IPS-15b (cell line): ENCODE results near the gene HOXD10.

Experiments used
- H3K27me3 ChIP-seq: one replicate; pipeline ENCODE4 v1.6.1; 2013; ENCODE audit warnings: low read length; ENCODE audit not compliant: control insufficient read depth, insufficient read depth
- H3K36me3 ChIP-seq: one replicate; pipeline ENCODE4 v1.6.1; 2013; ENCODE audit warnings: low read length; ENCODE audit not compliant: control insufficient read depth, insufficient read depth
- H3K4me1 ChIP-seq: one replicate; pipeline ENCODE4 v1.6.1; 2013; ENCODE audit warnings: mild to moderate bottlenecking, low read length; ENCODE audit not compliant: control insufficient read depth, insufficient read depth
- H3K4me3 ChIP-seq: one replicate; pipeline ENCODE4 v1.5.1; 2013; ENCODE audit warnings: low read depth, low read length
- H3K9ac ChIP-seq: one replicate; pipeline ENCODE4 v1.6.1; 2013; ENCODE audit warnings: low read depth, mild to moderate bottlenecking, low read length
- H3K9me3 ChIP-seq: one replicate; pipeline ENCODE4 v1.6.1; 2013; ENCODE audit warnings: mild to moderate bottlenecking, low read length; ENCODE audit not compliant: control insufficient read depth, insufficient read depth

Gene HOXD10

DNA sequence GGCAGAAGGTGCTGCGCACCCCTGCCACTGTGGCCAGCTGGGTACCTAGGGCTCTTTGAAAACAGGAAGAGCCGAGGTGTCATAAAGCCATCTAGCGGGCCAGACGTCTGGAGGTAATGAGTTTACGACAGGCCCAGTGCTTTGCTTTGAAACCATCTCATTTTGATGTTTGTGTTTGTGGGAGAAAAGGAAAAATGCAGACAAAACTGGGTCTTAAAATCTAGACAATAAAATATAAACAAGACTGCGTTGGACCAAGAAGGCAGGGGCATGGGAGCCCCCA, 9.1 kb downstream of the HOXD10 start:
- no peak overlapping the region for H3K9ac ChIP-seq

DNA sequence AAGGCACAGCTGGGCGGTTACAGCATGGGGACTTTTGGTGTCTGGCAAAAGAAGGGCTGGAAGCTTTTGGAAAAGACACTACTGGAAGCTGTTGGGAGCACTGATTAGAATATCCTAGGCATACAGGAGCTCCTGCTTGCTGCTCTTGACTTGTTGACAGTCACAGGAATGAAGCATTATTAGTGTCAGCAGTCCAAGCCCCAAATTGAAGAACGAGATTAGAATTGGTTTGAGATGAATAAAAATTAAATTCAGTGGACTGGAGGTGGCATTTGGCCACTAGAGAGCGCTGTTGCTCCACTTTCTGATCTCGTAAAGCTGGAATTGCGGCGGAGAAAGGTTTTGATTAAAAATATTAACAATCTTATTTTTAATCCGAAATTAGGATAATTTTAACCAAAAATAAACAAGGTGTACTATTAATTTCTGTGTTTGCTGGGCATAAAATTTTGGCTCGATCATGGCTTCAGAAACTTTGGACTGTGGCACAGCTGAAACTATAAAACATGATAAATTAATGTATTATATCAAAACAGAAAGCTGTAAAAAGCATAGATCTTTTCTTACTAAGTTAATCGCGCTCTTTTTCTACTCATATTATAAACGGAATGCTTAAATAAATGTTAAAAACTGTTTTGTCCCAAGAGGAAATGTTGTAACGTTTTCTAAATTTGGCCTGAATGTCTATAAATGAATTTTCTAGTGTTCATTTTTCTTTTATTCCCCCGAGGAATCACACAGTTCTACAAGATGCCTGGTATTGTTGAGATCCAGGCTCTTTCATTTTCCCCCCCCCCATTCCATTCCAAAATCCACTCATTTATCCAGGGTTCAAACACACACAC, 10.6 kb downstream of the HOXD10 start:
- Histone ChIP-seq H3K9me3 (no peaks in the 10 kb centered on the region), H3K27me3 (peaks cover 92% of the 10 kb centered on the region), H3K4me1 (peaks cover 2% of the 10 kb centered on the region), H3K9ac (no peak overlapping the region), H3K36me3 (no peaks in the 10 kb centered on the region), H3K4me3 (no peak overlapping the region)

More for the DNA sequence above, 9.1 kb downstream of the HOXD10 start:
- no peaks in the 10 kb centered on the region for H3K9me3 ChIP-seq
- no peak overlapping the region for H3K4me3 ChIP-seq
- H3K36me3 ChIP-seq, result no peaks in the 10 kb centered on the region
- H3K4me1 ChIP-seq, result peaks cover 2% of the 10 kb centered on the region
- peaks cover 92% of the 10 kb centered on the region for H3K27me3 ChIP-seq

DNA sequence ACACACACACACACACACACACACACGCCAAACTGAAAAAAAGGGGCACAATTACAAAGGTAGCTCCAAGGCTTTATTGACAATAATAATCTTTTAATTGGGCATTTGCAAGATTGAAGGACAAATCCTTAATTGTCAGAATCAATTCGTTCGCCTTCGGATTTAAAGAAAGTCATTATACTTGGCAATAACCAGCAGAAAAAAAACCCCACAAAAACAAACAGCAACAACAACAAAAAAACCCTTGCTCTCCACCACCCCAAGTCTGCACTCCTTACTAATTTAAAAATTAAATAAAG, 11.1 kb downstream of the HOXD10 start:
- Histone ChIP-seq H3K9me3 (no peaks in the 10 kb centered on the region), H3K4me3 (peak overlapping the region; percentile 37), H3K4me1 (peaks cover 2% of the 10 kb centered on the region), H3K36me3 (no peaks in the 10 kb centered on the region), H3K27me3 (peaks cover 92% of the 10 kb centered on the region), H3K9ac (no peak overlapping the region)

DNA sequence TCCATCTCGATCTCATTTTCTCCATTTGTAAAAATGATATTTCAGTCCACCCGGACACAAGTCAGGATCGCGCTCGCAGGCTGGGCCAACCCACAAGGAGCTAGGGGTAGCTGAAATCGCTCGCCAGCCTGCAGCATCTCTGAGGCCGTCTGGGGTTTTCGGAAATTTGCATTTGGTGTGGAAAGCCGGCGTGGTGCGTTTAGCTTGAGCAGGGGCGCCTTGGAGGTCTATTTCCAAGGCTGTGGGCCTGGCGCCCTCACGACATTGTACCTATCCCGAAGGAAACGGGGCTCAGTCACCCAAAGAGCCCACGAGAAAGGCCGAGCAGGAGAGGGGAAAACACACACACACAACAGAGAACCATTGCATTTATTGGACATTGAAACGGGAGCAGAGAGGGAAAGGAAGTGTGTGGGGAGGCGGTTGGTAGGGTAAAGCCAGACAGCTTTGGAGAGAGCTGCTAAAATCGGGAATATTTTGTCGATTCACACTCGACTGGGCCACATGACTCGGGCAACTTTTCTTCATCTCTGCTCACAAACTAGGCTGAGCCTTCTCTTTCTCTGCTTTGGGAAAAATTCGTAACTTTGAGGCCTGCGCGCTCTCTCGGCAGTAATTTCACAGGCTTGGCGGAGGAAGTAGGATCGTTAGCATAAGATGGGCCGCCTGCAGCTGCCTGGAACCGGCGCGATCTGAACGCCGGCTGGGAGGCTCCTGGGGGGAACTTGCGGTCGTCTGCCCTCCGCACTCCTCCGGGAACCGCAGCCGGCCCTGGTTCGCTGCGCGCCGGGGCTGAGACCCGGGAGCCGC, 11.8 kb downstream of the HOXD10 start:
- Histone ChIP-seq H3K4me1 (peaks cover 2% of the 10 kb centered on the region), H3K27me3 (peaks cover 94% of the 10 kb centered on the region), H3K4me3 (peak overlapping the region; percentile 37), H3K9ac (no peak overlapping the region), H3K9me3 (no peaks in the 10 kb centered on the region), H3K36me3 (no peaks in the 10 kb centered on the region)

DNA sequence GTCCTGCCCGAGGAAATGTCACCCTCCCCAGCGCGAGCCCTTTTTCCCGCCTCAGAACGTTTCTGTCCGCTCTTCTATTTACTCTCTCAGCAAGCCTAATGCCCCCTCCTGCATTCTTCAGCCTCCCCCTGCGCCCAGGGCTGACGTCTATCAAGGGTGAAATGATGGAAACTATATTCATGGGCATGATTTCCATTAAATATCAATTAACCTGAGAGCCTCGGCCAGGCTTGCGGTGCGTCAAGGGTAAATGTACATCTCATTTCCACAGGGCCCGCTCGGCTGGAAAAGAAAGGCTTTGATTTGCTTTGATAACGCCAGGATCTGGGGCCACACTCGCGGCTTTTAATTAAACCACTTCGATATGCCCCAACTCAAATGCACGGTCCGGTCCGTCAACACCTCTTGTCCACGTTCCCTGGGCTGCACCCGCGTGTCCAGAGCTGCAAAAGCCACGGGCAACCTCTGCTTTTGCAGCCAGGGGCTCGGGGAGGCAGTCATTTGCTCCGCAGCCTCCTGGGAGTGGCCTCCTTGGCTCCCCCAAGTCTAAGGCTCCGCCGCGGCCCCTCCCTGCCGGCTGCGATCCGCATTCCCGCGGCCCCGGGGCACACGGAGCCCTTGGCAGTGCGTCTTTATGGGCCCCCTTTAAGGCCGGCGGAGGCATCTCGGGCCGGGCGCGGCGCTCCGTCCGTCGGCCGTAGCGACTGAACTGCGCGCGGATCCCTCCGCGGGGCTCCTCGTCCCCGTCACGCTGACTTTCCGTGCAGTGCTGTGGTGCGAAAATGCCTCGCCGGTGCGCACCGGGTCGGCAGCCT, 12.6 kb downstream of the HOXD10 start, which contains the start of gene HOXD8:
HOXD8 (plus strand) TSS at position 724 of the 815 bp plus-strand sequence. CDS start 662 bp downstream, outside the sequence.
- H3K36me3 ChIP-seq, result no peaks in the 10 kb centered on the region
- H3K4me1 ChIP-seq, result peaks cover 2% of the 10 kb centered on the region
- no peaks in the 10 kb centered on the region for H3K9me3 ChIP-seq
- H3K27me3 ChIP-seq, result peaks cover 94% of the 10 kb centered on the region
- peak within 1 kb of the TSS; percentile 37 for H3K4me3 ChIP-seq
- H3K9ac ChIP-seq, result no peak within 1 kb of the TSS

DNA sequence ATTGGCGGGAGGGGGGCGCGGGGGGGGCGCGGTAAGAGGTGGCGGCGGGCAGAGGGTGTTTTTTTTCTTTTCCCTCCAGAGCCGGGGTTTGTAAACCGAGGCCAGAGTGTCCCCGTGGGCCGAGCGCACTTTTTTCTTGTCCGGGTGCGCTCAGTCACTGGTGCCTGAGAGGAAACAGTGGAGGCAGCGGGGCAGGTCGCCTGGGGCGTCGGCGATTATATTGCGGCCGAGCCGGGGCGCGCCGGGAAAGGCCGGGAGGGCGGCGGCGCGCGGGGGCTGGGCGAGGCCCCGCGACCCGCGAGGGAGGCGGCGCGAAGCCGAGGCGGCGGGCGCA, 13.2 kb downstream of the HOXD10 start:
- H3K27me3 ChIP-seq, result peaks cover 94% of the 10 kb centered on the region
- H3K36me3 ChIP-seq, result no peaks in the 10 kb centered on the region
- H3K4me1 ChIP-seq, result peaks cover 2% of the 10 kb centered on the region
- no peaks in the 10 kb centered on the region for H3K9me3 ChIP-seq
- H3K4me3 ChIP-seq, result no peak overlapping the region
- H3K9ac ChIP-seq, result no peak overlapping the region

DNA sequence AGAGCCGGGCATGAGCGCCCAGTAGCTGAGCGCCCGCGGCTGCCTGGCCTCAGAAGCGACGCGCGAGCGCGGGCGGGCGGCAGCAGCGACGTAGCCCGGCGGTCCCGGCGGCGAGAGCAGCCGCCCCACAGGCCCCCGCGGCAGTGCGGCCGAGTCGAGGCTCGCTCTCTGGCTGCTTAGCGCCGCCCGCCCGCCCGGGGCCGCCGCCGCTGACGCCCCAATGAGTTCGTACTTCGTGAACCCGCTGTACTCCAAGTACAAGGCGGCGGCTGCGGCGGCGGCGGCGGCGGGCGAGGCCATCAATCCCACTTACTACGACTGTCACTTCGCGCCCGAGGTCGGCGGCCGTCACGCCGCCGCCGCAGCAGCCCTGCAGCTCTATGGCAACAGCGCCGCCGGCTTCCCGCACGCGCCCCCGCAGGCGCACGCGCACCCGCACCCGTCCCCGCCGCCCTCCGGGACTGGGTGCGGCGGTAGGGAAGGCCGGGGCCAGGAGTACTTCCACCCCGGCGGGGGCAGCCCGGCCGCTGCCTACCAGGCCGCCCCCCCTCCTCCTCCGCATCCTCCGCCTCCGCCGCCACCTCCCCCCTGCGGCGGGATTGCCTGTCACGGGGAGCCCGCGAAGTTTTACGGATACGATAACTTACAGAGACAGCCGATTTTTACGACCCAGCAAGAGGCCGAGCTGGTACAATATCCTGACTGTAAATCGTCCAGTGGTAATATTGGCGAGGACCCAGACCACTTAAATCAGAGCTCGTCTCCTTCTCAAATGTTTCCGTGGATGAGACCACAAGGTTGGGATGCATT, 13.8 kb downstream of the HOXD10 start:
- Histone ChIP-seq H3K27me3 (peaks cover 94% of the 10 kb centered on the region), H3K9ac (no peak overlapping the region), H3K36me3 (no peaks in the 10 kb centered on the region), H3K9me3 (no peaks in the 10 kb centered on the region), H3K4me3 (peak overlapping the region; percentile 13), H3K4me1 (peaks cover 2% of the 10 kb centered on the region)

DNA sequence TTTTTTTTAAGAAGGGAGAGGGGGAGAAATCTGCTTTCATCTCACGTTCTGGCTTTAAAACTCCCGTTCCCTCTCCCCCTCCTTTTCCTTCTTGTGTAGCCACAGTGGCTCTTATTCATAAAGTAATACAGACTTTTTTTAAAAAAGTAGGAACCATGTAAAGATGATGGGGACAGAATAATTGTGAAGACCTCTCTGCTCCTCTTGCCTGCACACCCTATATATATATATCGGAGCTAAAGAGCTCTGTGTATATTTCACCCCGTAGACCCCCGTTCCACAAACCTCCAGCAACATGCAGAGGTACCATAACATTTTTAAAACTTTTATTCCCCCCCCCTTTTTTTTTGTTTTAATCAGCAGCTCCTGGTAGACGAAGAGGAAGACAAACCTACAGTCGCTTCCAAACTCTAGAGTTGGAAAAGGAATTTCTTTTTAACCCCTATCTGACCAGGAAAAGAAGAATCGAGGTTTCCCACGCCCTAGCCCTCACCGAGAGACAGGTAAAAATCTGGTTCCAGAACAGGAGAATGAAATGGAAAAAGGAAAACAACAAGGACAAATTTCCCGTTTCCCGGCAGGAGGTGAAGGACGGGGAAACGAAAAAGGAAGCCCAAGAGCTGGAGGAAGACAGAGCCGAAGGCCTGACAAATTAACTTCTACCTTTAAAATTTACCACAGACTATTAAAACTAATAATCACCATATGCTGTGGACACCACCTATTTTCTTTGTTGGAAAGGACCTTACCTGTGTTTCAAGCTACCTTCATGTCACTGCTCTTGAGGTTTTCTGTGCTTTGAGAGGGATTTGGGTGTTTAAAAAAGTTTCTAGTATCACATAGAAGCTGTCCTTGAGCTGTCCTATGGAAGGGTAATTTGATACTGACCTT, 14.6 kb downstream of the HOXD10 start:
- no peak overlapping the region for H3K4me3 ChIP-seq
- no peaks in the 10 kb centered on the region for H3K36me3 ChIP-seq
- no peak overlapping the region for H3K9ac ChIP-seq
- no peaks in the 10 kb centered on the region for H3K9me3 ChIP-seq
- peaks cover 94% of the 10 kb centered on the region for H3K27me3 ChIP-seq
- peaks cover 4% of the 10 kb centered on the region for H3K4me1 ChIP-seq

DNA sequence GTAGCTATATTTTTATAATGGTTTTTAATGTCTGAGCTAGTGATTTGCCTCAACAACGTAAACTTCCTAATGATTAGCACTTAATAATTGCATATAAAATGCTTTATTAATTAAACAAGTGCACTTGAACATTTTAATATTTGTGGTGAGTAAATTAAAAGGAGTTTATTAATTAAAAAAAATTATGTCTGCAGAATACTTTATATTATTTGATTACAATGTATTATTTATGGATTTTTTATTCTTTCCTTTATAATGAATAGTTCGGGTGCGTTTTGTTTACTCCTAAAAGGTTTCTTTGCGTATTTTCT, 15.2 kb downstream of the HOXD10 start:
- no peak overlapping the region for H3K9ac ChIP-seq
- peaks cover 94% of the 10 kb centered on the region for H3K27me3 ChIP-seq
- no peaks in the 10 kb centered on the region for H3K36me3 ChIP-seq
- no peaks in the 10 kb centered on the region for H3K9me3 ChIP-seq
- H3K4me3 ChIP-seq, result no peak overlapping the region
- peaks cover 4% of the 10 kb centered on the region for H3K4me1 ChIP-seq

DNA sequence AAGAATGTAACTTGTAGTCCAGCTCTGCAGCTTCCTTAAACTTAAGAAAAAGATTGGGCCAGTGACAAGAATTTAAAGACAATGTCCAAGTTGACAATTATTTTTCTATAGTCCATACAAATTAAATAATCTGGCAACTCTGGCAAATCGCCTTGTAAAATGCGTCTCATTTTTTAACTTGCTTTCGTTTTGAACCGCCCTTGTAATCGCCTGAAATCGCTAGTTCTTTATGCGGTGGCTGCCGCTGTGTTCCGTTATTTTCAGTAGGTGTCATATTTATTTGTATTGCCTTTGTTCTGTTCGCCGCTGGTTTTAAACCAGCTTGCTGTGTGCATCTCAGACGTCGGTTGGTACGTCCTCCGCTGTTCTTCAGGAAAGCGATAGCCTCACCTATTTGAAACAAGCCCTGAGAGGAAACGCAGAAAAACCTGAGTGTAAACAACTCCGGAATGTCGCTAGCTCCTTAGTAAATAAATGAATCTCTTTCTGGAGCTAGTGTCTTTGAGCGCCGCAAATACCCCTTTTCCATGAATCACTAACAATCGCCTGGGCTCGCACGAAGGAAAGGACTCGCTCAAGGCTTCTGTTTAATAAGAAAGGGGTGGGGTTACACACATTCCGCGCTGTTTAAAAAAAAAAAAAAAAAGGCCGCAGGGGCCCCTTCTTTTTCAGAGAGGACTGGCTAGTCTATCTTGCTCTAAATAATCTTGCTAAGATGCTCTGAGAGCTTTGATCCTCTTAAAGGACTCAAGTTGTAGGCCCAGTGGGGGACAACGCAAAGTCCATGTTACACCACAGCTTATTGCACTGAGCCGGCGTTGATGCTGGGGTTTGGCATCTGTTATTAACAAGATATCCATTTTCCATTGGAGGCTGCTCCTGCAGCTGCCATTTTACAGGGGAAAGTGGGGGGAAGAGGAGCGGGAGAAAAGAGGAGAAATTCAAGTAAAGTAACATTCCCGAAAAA, 15.9 kb downstream of the HOXD10 start:
- Histone ChIP-seq H3K9ac (no peak overlapping the region), H3K4me1 (peaks cover 4% of the 10 kb centered on the region), H3K4me3 (no peak overlapping the region), H3K27me3 (peaks cover 94% of the 10 kb centered on the region), H3K36me3 (no peaks in the 10 kb centered on the region), H3K9me3 (no peaks in the 10 kb centered on the region)
